Breast epithelium (tissue), 4 donors: ENCODE results near the gene MEG3. TPM values are rescaled to one million over a fixed set of nuclear protein-coding genes. Genes with fewer than 3 reads are reported as not detected.

ENCODE experiments used
- DNase-seq, 2 donors: peaks; one replicate each; pipeline ENCODE4 v3.0.0-alpha.2; 2019; ENCODE audit warnings: low spot score in 2 of 2
- H3K27ac ChIP-seq, 2 donors: fragments of 200-600 bp; sonication (generic) in 1 of 2; one replicate each; pipeline ENCODE4 v1.5.1; 2016 to 2019; ENCODE audit warnings: mild to moderate bottlenecking in 1 of 2
- H3K27me3 ChIP-seq, 2 donors: fragments of 200-600 bp; sonication (generic) in 1 of 2; one replicate each; pipeline versions ENCODE4 v1.5.1 to v1.6.0; 2017 to 2019; ENCODE audit warnings: control low read depth in 1 of 2, mild to moderate bottlenecking in 1 of 2
- H3K36me3 ChIP-seq: fragments of 200-600 bp; one replicate; pipeline ENCODE4 v1.5.1; 2019
- H3K4me1 ChIP-seq, 2 donors: fragments of 200-600 bp; sonication (generic); one replicate each; pipeline ENCODE4 v1.5.1; 2016 to 2019; ENCODE audit warnings: control low read depth in 1 of 2
- H3K4me3 ChIP-seq, 3 donors: fragments of 200-600 bp; sonication (generic); 1 replicate in 2 of 3; 2 replicates in 1 of 3; pipeline ENCODE4 v1.5.1; 2016 to 2019; ENCODE audit warnings: mild to moderate bottlenecking in 3 of 3, moderate library complexity in 2 of 3
- H3K9me3 ChIP-seq, 2 donors: fragments of 200-600 bp; sonication (generic) in 1 of 2; one replicate each; pipeline ENCODE4 v1.5.1; 2016 to 2019; ENCODE audit warnings: control low read depth in 1 of 2
- POLR2A ChIP-seq: fragments of 450-650 bp; IDR thresholded peaks from one replicate; pipeline ENCODE4 v1.6.1; 2016; ENCODE audit warnings: antibody characterized with exemption, mild to moderate bottlenecking, moderate library complexity
- POLR2AphosphoS5 ChIP-seq, 3 donors: sonication (generic); formaldehyde crosslinking; IDR thresholded peaks; one replicate each; pipeline ENCODE4 v1.6.1; 2017; ENCODE audit warnings: antibody characterized with exemption in 3 of 3
- intact Hi-C: fragments of 100-400 bp; cut with DNase I; formaldehyde crosslinking; loops from one replicate; pipeline ENCODE4 v1.15.1; 2023; ENCODE audit warnings: low total_unique reads
- total RNA-seq, 3 donors: library from RNA; depleted of rRNA; stranded (reverse); fragments of >200 nt; gene quantifications; one replicate each; pipeline ENCODE4 v1.1.0, GENCODE V29; 2016
- TF ChIP-seq, protein P1 (sequence below), 3 donors: fragments of 450-650 bp; IDR thresholded peaks; one replicate each; pipeline ENCODE4 v1.5.1; 2016 to 2017; ENCODE audit warnings: antibody characterized with exemption in 3 of 3, mild to moderate bottlenecking in 3 of 3, moderate library complexity in 3 of 3

Gene MEG3
- total RNA-seq, 3 donors from 2014 or later = 45.2 to 68.8 (median 49.8) TPM

DNA sequence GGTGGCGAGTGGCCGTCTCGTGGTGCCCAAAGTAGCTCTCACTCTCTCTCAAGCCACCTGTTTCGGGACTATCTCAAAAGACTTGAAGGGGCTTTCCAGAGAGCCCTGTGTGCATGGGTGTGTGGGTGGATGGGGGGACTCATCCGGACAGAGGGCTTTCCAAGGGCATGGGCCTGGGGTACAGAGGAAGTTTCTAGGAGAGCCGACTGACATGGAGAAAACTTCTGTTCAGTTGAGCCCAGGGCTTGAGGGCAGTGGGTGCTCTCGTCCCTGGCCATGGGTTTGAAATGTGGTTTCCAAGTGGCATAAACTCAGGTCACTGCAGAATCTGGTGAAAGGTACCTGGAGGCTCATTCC, 47.4 kb upstream of the MEG3 start:
- intact Hi-C loops = no loop called here
- Histone ChIP-seq H3K36me3 (no peaks in the 10 kb centered on the region), H3K27ac (no peak overlapping the region)

DNA sequence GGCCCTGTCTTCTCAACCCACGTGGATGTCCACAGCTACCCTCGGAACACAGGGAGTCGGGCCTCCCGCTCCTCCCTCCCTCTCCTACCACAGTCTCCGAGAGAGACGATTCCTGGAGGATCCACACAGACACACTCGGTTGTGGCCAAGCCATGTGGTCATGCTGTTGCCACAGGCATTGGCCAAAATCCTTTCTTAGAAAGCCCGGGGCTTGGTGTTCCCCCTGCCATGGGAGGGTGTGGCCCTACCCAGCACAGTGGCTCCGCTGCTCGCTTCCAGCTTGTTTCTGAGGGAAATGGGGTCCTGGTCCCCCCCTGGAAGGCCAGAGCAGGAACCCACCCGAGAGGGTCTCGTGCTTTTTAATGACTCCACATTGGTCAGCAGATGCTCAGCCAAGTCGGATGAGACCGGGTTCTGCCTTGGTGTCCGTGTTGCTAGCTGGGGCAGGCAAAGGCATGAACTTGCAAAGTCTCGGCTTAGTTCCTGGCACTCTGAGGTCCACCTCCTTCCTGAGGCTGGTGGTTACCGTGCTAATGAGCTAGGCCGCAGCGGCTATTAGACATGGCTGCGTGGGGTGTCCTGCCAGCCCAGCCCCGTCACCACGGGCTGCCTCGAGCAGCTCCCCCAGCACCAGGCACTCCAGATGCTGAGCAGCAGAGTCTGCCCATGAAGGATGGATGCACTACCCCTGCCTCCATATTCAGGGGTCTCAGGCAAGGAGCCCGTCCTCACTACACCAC, 46.8 kb upstream of the MEG3 start:
- H3K27me3 ChIP-seq = peaks cover 0 to 4% of the 10 kb centered on the region in 2 donors
- H3K27ac ChIP-seq = no peak overlapping the region
- peak in 1 of 2 donors; percentile 46 for DNase-seq
- no peak overlapping the region for H3K4me3 ChIP-seq
- H3K9me3 ChIP-seq = no peaks in the 10 kb centered on the region
- intact Hi-C loops = no loop called here
- no peaks in the 10 kb centered on the region for H3K4me1 ChIP-seq
- H3K36me3 ChIP-seq = no peaks in the 10 kb centered on the region
- TF ChIP-seq, protein P1, sequence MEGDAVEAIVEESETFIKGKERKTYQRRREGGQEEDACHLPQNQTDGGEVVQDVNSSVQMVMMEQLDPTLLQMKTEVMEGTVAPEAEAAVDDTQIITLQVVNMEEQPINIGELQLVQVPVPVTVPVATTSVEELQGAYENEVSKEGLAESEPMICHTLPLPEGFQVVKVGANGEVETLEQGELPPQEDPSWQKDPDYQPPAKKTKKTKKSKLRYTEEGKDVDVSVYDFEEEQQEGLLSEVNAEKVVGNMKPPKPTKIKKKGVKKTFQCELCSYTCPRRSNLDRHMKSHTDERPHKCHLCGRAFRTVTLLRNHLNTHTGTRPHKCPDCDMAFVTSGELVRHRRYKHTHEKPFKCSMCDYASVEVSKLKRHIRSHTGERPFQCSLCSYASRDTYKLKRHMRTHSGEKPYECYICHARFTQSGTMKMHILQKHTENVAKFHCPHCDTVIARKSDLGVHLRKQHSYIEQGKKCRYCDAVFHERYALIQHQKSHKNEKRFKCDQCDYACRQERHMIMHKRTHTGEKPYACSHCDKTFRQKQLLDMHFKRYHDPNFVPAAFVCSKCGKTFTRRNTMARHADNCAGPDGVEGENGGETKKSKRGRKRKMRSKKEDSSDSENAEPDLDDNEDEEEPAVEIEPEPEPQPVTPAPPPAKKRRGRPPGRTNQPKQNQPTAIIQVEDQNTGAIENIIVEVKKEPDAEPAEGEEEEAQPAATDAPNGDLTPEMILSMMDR (IDR thresholded peaks at IDR 0.05) = no peak
- TF ChIP-seq POLR2A = no peak
- no peak for TF ChIP-seq POLR2AphosphoS5 (IDR thresholded peaks at IDR 0.05)

More for the DNA sequence above, 47.4 kb upstream of the MEG3 start:
- Histone ChIP-seq H3K4me3 (no peak overlapping the region), H3K9me3 (no peaks in the 10 kb centered on the region), H3K27me3 (peaks cover 0 to 4% of the 10 kb centered on the region in 2 donors), H3K4me1 (no peaks in the 10 kb centered on the region)
- no peak for TF ChIP-seq POLR2A
- TF ChIP-seq, protein P1 (IDR thresholded peaks at IDR 0.05) = no peak
- no peak for TF ChIP-seq POLR2AphosphoS5 (IDR thresholded peaks at IDR 0.05)
- peak in 1 of 2 donors; percentile 34 for DNase-seq

DNA sequence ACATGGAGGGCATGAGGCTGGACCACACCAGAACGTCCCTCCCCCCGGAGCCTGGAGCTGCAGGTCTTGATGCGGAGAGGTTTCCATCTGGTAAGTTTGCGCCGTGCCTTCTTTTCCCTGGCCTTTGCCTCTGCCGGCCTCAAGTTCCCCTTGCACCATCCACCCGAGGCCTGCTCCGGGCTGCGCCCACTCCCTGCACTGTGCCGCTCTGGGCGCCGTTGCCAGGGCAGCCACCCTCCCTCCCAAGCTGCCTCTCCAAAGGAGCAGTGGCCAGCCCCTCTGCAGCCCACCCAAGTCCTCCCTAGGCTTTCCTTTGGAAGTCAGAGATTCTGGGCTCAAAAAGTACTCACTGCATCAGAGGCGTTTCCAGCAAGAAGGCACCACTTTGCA, 46.2 kb upstream of the MEG3 start:
- peaks cover 0 to 4% of the 10 kb centered on the region in 2 donors for H3K27me3 ChIP-seq
- H3K4me1 ChIP-seq = no peaks in the 10 kb centered on the region
- no peak for DNase-seq
- no peaks in the 10 kb centered on the region for H3K9me3 ChIP-seq
- intact Hi-C loops = no loop called here
- H3K36me3 ChIP-seq = no peaks in the 10 kb centered on the region
- no peak overlapping the region for H3K4me3 ChIP-seq
- TF ChIP-seq POLR2A (no peak), POLR2AphosphoS5 (IDR thresholded peaks at IDR 0.05) (no peak)
- TF ChIP-seq, protein P1 (IDR thresholded peaks at IDR 0.05) = no peak
- H3K27ac ChIP-seq = no peak overlapping the region

- no peak overlapping the region for H3K27ac ChIP-seq
- H3K9me3 ChIP-seq = no peaks in the 10 kb centered on the region
- H3K27me3 ChIP-seq = peaks cover 0 to 4% of the 10 kb centered on the region in 2 donors
- DNase-seq = no peak
- H3K4me1 ChIP-seq = no peaks in the 10 kb centered on the region
- TF ChIP-seq, protein P1 (IDR thresholded peaks at IDR 0.05) = no peak
- TF ChIP-seq POLR2A (no peak), POLR2AphosphoS5 (IDR thresholded peaks at IDR 0.05) (no peak)
- intact Hi-C loops = no loop called here
- no peaks in the 10 kb centered on the region for H3K36me3 ChIP-seq
- H3K4me3 ChIP-seq = no peak overlapping the region
These were observed 45.7 kb upstream of the MEG3 start for GRCh38 chr14:100780246-100780645.

GRCh38 chr14:100780646-100781355, 45.1 kb upstream of the MEG3 start:
- Histone ChIP-seq H3K4me3 (no peak overlapping the region), H3K36me3 (no peaks in the 10 kb centered on the region), H3K4me1 (no peaks in the 10 kb centered on the region), H3K27ac (no peak overlapping the region), H3K9me3 (no peaks in the 10 kb centered on the region), H3K27me3 (peaks cover 0 to 4% of the 10 kb centered on the region in 2 donors)
- peak in 1 of 2 donors; percentile 42 for DNase-seq
- no peak for TF ChIP-seq POLR2AphosphoS5 (IDR thresholded peaks at IDR 0.05)
- TF ChIP-seq, protein P1 (IDR thresholded peaks at IDR 0.05) = no peak
- TF ChIP-seq POLR2A = no peak
- intact Hi-C loops = no loop called here
